Measurements from ENCODE around the gene KASH5. TPM values are rescaled to one million over a fixed set of nuclear protein-coding genes. Genes with fewer than 3 reads are reported as not detected.

The KASH5 gene
- total and polyA plus RNA-seq, 2 of the 4 experiments (the other 2 are of a cell fraction), result not detected

- CTCF ChIA-PET, result no interaction called here
- no peak overlapping the region for H2BK20ac ChIP-seq (ENCODE audit: low read depth, low read length)
- no peaks in the 10 kb centered on the region for H3K27me3 ChIP-seq (ENCODE audit: control insufficient read depth, insufficient read depth, low read length)
- no peak overlapping the region for H3K4me3 ChIP-seq (ENCODE audit: insufficient read depth, low read depth, low read length)
- ATAC-seq (ENCODE audit: low read depth) (no peak), DNase-seq (peak; percentile 8)
- dilution Hi-C loops (cut with HindIII; ENCODE audit: low sequenced_read_pairs, unreplicated experiment), result no loop called here
- peaks cover 10% of the 10 kb centered on the region for H3K9me1 ChIP-seq (ENCODE audit: insufficient read depth, low read length)
- POLR2A ChIA-PET (ENCODE audit: unreplicated experiment), result no interaction called here
- H2BK5ac ChIP-seq (ENCODE audit: low read depth, low read length, poor library complexity, severe bottlenecking), result no peak overlapping the region
- H3K79me1 ChIP-seq (ENCODE audit: low read depth in 1 of 2, low read length in 2 of 2), result peaks cover 13 to 35% of the 10 kb centered on the region in 2 experiments; a peak in 3 of 4 replicates
- no peak overlapping the region for H3K9ac ChIP-seq (ENCODE audit: low read depth, low read length)
- H3K27ac ChIP-seq (ENCODE audit: insufficient read depth, low read length), result no peak overlapping the region
- intact Hi-C loops (cut with micrococcal nuclease), result no loop called here
- H3K56ac ChIP-seq (ENCODE audit: extremely low read depth, insufficient read depth, low read length), result no peak overlapping the region
- no peak overlapping the region for H3K18ac ChIP-seq (ENCODE audit: low read depth, low read length)
- BruUV-seq (replicated peaks), result no TSS peak
- H3K36me3 ChIP-seq (ENCODE audit: control insufficient read depth, insufficient read depth, low read length), result peaks cover 4% of the 10 kb centered on the region
- H4K8ac ChIP-seq (ENCODE audit: low read depth in 2 of 2, low read length in 2 of 2), result no peak overlapping the region
- TF ChIP-seq CHD1 (IDR thresholded peaks at IDR 0.05; ENCODE audit: low read depth, low read length) (no peak), BHLHE40 (IDR thresholded peaks at IDR 0.05; ENCODE audit: low read depth, low read length) (no peak), RAD21 (IDR thresholded peaks at IDR 0.05; ENCODE audit: low read length) (no peak), NFE2L2 (IDR thresholded peaks at IDR 0.05; ENCODE audit: low read depth, low read length) (no peak), FOS (IDR thresholded peaks at IDR 0.05; ENCODE audit: low read depth, low read length) (no peak), POLR2A (IDR thresholded peaks at IDR 0.05; ENCODE audit: low read depth, low read length) (no peak), SMC3 (IDR thresholded peaks at IDR 0.05; ENCODE audit: low read depth, low read length) (no peak), USF2 (IDR thresholded peaks at IDR 0.05; ENCODE audit: low read depth, low read length) (no peak), MAFK (IDR thresholded peaks at IDR 0.05; ENCODE audit: low read depth, low read length) (no peak)
- TF ChIP-seq, protein P1, sequence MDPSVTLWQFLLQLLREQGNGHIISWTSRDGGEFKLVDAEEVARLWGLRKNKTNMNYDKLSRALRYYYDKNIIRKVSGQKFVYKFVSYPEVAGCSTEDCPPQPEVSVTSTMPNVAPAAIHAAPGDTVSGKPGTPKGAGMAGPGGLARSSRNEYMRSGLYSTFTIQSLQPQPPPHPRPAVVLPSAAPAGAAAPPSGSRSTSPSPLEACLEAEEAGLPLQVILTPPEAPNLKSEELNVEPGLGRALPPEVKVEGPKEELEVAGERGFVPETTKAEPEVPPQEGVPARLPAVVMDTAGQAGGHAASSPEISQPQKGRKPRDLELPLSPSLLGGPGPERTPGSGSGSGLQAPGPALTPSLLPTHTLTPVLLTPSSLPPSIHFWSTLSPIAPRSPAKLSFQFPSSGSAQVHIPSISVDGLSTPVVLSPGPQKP (IDR thresholded peaks at IDR 0.05; ENCODE audit: borderline replicate concordance, low read depth, low read length), result no peak
- peak overlapping the region; percentile 72 for H2AK9ac ChIP-seq (replicated peaks; ENCODE audit: low read depth, low read length, poor library complexity)
- no peak overlapping the region for H4K5ac ChIP-seq (ENCODE audit: low read depth, low read length)
- no peak overlapping the region for H2BK120ac ChIP-seq (ENCODE audit: low read depth, low read length)
- H2AK5ac ChIP-seq (ENCODE audit: low read depth, low read length), result 0 out of 2 replicates have a peak overlapping the region, but pooled peaks have one; percentile 7
- no peak overlapping the region for H3K4me2 ChIP-seq (ENCODE audit: low read depth, low read length)
- H2AFZ ChIP-seq (replicated peaks; ENCODE audit: low read length, poor library complexity), result no peak overlapping the region
- no peak overlapping the region for H2BK15ac ChIP-seq (ENCODE audit: low read depth, low read length)
- WGBS, 2 experiments (ENCODE audit: extremely low coverage in 2 of 2, insufficient read length in 1 of 2), result 59% methylated on average over 10 of the region's 32 CpGs; no CpG with 5 or more reads in 1 of the 2 experiments
- no peak overlapping the region for H3K23ac ChIP-seq (ENCODE audit: low read depth, low read length)
- H4K20me1 ChIP-seq (ENCODE audit: insufficient read depth, low read length), result peaks cover 3% of the 10 kb centered on the region; the same call in 1 of the 2 replicates
- in situ Hi-C loops (cut with MboI; ENCODE audit: low sequenced_read_pairs), result loop anchor here (10.0 kb wide), 1 partner anchor 53 kb away; no protein-coding TSS in a partner anchor
- H4K91ac ChIP-seq (ENCODE audit: insufficient read depth, low read depth, low read length), result no peak overlapping the region
- peaks cover 2% of the 10 kb centered on the region; the same call in 1 of the 2 replicates for H3K4me1 ChIP-seq (ENCODE audit: control insufficient read depth, insufficient read depth, low read length)
- no peak overlapping the region for H3K14ac ChIP-seq (replicated peaks; ENCODE audit: low read depth, low read length)
- H3K4ac ChIP-seq (ENCODE audit: low read depth, low read length), result no peak overlapping the region
- no peaks in the 10 kb centered on the region for H3K9me3 ChIP-seq (ENCODE audit: control insufficient read depth, insufficient read depth, low read length)
Measured at GRCh38 chr19:49447485-49448431, 59.7 kb downstream of the KASH5 start.

Data from IMR-90 (cell line).